IPS-15b (cell line): ENCODE results near the gene NUMA1.
A peak's percentile ranks its signal among the peaks of the same experiment; 100 is the strongest.

ENCODE experiments used
- H3K27me3 ChIP-seq: one replicate; pipeline ENCODE4 v1.6.1; 2013; ENCODE audit warnings: low read length; ENCODE audit not compliant: control insufficient read depth, insufficient read depth
- H3K36me3 ChIP-seq: one replicate; pipeline ENCODE4 v1.6.1; 2013; ENCODE audit warnings: low read length; ENCODE audit not compliant: control insufficient read depth, insufficient read depth
- H3K4me1 ChIP-seq: one replicate; pipeline ENCODE4 v1.6.1; 2013; ENCODE audit warnings: mild to moderate bottlenecking, low read length; ENCODE audit not compliant: control insufficient read depth, insufficient read depth
- H3K4me3 ChIP-seq: one replicate; pipeline ENCODE4 v1.5.1; 2013; ENCODE audit warnings: low read depth, low read length
- H3K9ac ChIP-seq: one replicate; pipeline ENCODE4 v1.6.1; 2013; ENCODE audit warnings: low read depth, mild to moderate bottlenecking, low read length
- H3K9me3 ChIP-seq: one replicate; pipeline ENCODE4 v1.6.1; 2013; ENCODE audit warnings: mild to moderate bottlenecking, low read length; ENCODE audit not compliant: control insufficient read depth, insufficient read depth

Gene NUMA1

DNA sequence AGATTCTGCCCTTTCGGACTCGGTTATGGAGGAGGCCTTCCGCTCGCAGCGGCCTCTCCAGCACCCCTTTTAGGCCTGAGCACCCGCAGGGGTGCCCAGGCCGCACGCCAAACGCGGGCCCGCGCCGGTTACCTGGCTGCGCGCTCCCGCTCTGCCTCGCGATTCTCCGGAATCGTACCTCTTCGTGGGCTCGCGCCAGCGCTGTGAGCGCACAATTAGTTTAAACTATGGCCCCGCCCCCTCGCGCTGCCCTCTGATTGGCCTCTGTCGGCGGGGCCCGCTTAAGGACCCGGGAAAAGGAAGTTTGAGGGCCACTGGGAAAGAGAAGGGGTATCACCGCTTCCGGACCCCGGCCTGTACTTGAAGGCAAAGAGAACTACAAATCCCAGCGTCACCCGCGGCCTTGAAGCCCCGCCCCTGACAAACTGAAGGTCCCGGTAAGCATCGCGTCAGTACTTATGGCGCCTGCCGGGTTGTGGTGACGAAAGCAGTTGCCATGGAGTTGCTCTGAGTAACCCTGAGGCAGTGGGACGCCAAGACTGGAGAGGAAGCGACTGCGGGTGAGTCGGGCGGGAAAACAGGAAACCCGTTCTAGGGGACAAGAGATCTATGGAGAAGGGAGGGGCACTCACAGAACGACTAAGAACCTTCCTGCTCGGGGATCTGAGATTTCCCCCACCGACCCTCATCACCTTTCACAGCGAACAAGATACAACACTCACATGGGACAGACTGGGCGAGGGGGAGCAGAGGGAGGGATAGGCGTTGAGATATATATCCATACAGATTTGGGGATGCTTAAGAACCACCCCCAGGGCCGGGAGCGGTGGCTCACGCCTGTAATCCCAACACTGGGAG is at the start of gene NUMA1, which contains the start of gene LRRC51:
Gene NUMA1, minus strand, starts transcription at position 217 of the 858 bp plus-strand sequence. CDS start 44,599 bp downstream, outside the sequence.
Gene LRRC51, plus strand, starts transcription at position 525 of the 858 bp plus-strand sequence. CDS start 8,234 bp downstream, outside the sequence.
- H3K9ac ChIP-seq = peak within 1 kb of the TSS; percentile 88
- H3K9me3 ChIP-seq = no peaks in the 10 kb centered on the region
- H3K4me3 ChIP-seq = peak within 1 kb of the TSS; percentile 82
- H3K4me1 ChIP-seq = no peaks in the 10 kb centered on the region
- no peaks in the 10 kb centered on the region for H3K36me3 ChIP-seq
- no peaks in the 10 kb centered on the region for H3K27me3 ChIP-seq

GRCh38 chr11:72129381-72129780 is 49.0 kb upstream of the NUMA1 start:
- Histone ChIP-seq H3K4me3 (no peak overlapping the region), H3K9me3 (peaks cover 5% of the 10 kb centered on the region), H3K4me1 (no peaks in the 10 kb centered on the region), H3K27me3 (peaks cover 2% of the 10 kb centered on the region), H3K9ac (no peak overlapping the region), H3K36me3 (no peaks in the 10 kb centered on the region)

DNA sequence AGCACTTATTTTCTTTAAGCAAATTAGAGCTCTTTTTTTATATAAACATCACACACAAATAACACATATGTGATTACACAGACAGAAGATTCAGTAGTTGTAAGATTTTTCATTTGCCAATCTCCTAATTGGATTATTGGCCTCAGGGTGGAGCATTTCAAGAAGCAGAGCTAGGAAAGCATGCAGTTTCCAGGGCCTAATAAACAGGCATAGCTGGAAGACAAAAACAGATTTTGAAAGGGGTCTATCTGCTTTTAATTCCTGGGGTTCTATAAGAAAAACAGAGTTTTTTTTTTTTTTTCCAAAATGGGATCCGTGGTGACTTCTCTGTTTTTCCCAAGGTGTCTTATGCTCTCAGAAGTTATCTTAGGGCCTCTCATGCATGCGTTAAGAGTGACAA is 47.6 kb upstream of the NUMA1 start:
- no peak overlapping the region for H3K4me3 ChIP-seq
- H3K9ac ChIP-seq = no peak overlapping the region
- H3K4me1 ChIP-seq = no peaks in the 10 kb centered on the region
- no peaks in the 10 kb centered on the region for H3K36me3 ChIP-seq
- peaks cover under 1% of the 10 kb centered on the region for H3K27me3 ChIP-seq
- H3K9me3 ChIP-seq = peaks cover 5% of the 10 kb centered on the region

DNA sequence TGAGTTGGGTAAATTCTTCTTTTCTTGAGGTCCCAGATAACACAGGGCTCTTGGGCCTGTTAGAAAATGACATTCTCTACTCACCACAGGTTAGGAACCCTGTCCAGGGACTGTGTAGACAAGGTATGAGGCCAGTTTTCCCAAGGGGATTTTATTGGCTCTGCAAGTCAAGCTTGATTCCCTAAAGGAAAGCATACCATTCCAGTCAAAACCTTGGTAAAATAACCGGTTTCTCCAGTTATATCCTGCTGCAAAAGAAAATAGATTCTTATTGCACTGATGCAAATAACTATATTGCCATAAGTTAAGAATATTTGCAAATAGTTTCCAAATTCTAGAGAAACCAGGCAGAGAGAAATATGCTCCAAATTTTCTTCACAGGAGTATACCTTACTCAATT is 45.6 kb upstream of the NUMA1 start:
- no peaks in the 10 kb centered on the region for H3K36me3 ChIP-seq
- H3K9ac ChIP-seq = no peak overlapping the region
- H3K9me3 ChIP-seq = peaks cover 5% of the 10 kb centered on the region
- no peaks in the 10 kb centered on the region for H3K4me1 ChIP-seq
- no peak overlapping the region for H3K4me3 ChIP-seq
- H3K27me3 ChIP-seq = no peaks in the 10 kb centered on the region

DNA sequence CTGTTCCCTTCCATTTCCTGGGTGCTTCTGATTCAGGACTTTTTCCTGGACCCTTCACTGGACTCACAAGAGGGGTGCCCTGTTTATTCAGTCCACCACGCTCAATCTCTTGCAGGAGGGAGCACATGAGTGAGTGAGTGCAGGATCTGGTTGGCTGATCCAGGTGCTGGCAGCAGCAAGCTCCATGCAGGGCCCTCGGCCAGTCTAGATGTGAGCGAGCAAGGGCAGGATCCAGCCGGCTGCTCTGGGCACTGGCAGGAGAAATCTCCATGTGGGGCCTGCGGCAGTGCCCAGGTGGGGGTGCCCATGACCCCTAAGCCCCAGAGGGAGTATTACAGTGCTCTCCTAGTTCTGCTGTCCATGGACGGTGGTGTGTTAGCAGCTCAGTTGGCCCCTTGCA is 43.7 kb upstream of the NUMA1 start:
- no peak overlapping the region for H3K4me3 ChIP-seq
- no peaks in the 10 kb centered on the region for H3K4me1 ChIP-seq
- no peak overlapping the region for H3K9ac ChIP-seq
- H3K27me3 ChIP-seq = no peaks in the 10 kb centered on the region
- no peaks in the 10 kb centered on the region for H3K36me3 ChIP-seq
- H3K9me3 ChIP-seq = peaks cover 5% of the 10 kb centered on the region

- no peaks in the 10 kb centered on the region for H3K27me3 ChIP-seq
- peaks cover 3% of the 10 kb centered on the region for H3K9me3 ChIP-seq
- H3K4me3 ChIP-seq = no peak overlapping the region
- no peaks in the 10 kb centered on the region for H3K36me3 ChIP-seq
- no peaks in the 10 kb centered on the region for H3K4me1 ChIP-seq
- H3K9ac ChIP-seq = no peak overlapping the region
Observed at GRCh38 chr11:72123117-72123653, 42.8 kb upstream of the NUMA1 start.

- no peak overlapping the region for H3K4me3 ChIP-seq
- H3K4me1 ChIP-seq = no peaks in the 10 kb centered on the region
- no peak overlapping the region for H3K9ac ChIP-seq
- no peaks in the 10 kb centered on the region for H3K36me3 ChIP-seq
- no peaks in the 10 kb centered on the region for H3K27me3 ChIP-seq
- no peaks in the 10 kb centered on the region for H3K9me3 ChIP-seq
Observed at GRCh38 chr11:72122607-72123006, 42.3 kb upstream of the NUMA1 start.

GRCh38 chr11:72120930-72121329 is 40.6 kb upstream of the NUMA1 start:
- Histone ChIP-seq H3K36me3 (no peaks in the 10 kb centered on the region), H3K9ac (no peak overlapping the region), H3K4me3 (no peak overlapping the region), H3K4me1 (no peaks in the 10 kb centered on the region), H3K27me3 (no peaks in the 10 kb centered on the region), H3K9me3 (no peaks in the 10 kb centered on the region)

GRCh38 chr11:72119198-72119597 is 38.9 kb upstream of the NUMA1 start:
- Histone ChIP-seq H3K9me3 (no peaks in the 10 kb centered on the region), H3K36me3 (no peaks in the 10 kb centered on the region), H3K27me3 (no peaks in the 10 kb centered on the region), H3K4me1 (no peaks in the 10 kb centered on the region), H3K9ac (no peak overlapping the region), H3K4me3 (no peak overlapping the region)

- H3K36me3 ChIP-seq = no peaks in the 10 kb centered on the region
- no peaks in the 10 kb centered on the region for H3K27me3 ChIP-seq
- H3K9ac ChIP-seq = no peak overlapping the region
- peaks cover 6% of the 10 kb centered on the region for H3K4me1 ChIP-seq
- no peak overlapping the region for H3K4me3 ChIP-seq
- H3K9me3 ChIP-seq = no peaks in the 10 kb centered on the region
Observed at GRCh38 chr11:72116019-72116755, 35.8 kb upstream of the NUMA1 start.

- no peak overlapping the region for H3K4me3 ChIP-seq
- H3K4me1 ChIP-seq = peaks cover 6% of the 10 kb centered on the region
- H3K36me3 ChIP-seq = peaks cover 2% of the 10 kb centered on the region
- no peak overlapping the region for H3K9ac ChIP-seq
- no peaks in the 10 kb centered on the region for H3K27me3 ChIP-seq
- H3K9me3 ChIP-seq = no peaks in the 10 kb centered on the region
Observed at GRCh38 chr11:72114570-72114969, 34.2 kb upstream of the NUMA1 start.
